Measurements from ENCODE around the gene TSG101. TPM values are rescaled to one million over a fixed set of nuclear protein-coding genes. Genes with fewer than 3 reads are reported as not detected.

TSG101 gene
- total RNA-seq, 2 donors from 2014 or later: 56.3 to 67.4 TPM

GRCh38 chr11:18522388-18522787 is 4.4 kb downstream of the TSG101 start:
- H3K27ac ChIP-seq (ENCODE audit: low read depth, low read length): no peak overlapping the region
- H3K27ac Mint-ChIP-seq: peak overlapping the region; percentile 18
- H3K4me3 Mint-ChIP-seq: no peak overlapping the region

GRCh38 chr11:18521122-18521521 is 5.6 kb downstream of the TSG101 start:
- Histone ChIP-seq H3K27me3 (ENCODE audit: control insufficient read depth, insufficient read depth, low read length, poor library complexity, severe bottlenecking) (no peaks in the 10 kb centered on the region), H3K9ac (ENCODE audit: extremely low read depth, low read length, poor library complexity, severe bottlenecking) (no peak overlapping the region), H3K4me1 (ENCODE audit: control insufficient read depth, insufficient read depth, low read length) (no peaks in the 10 kb centered on the region), H3K9me3 (ENCODE audit: control insufficient read depth, low read length) (no peaks in the 10 kb centered on the region), H3K27ac (ENCODE audit: low read depth, low read length) (no peak overlapping the region), H3K36me3 (ENCODE audit: control insufficient read depth, insufficient read depth, low read length) (peaks cover 23% of the 10 kb centered on the region), H3K4me3 (ENCODE audit: low read length) (no peak overlapping the region)
- no peaks in the 10 kb centered on the region for H3K27me3 Mint-ChIP-seq (ENCODE audit: insufficient read depth)
- no peak for DNase-seq
- no peaks in the 10 kb centered on the region for H3K9me3 Mint-ChIP-seq
- no peak overlapping the region for H3K27ac Mint-ChIP-seq
- peaks cover 30% of the 10 kb centered on the region for H3K36me3 Mint-ChIP-seq (ENCODE audit: low read depth)
- TF ChIP-seq CTCF (conservative IDR thresholded peaks at IDR 0.05): no peak
- WGBS, 2 experiments (ENCODE audit: insufficient coverage in 1 of 2, insufficient read length in 1 of 2): 98 to 100% methylated on average over 3 of the region's 3 CpGs
- H3K4me1 Mint-ChIP-seq: peaks cover 4% of the 10 kb centered on the region
- H3K4me3 Mint-ChIP-seq: no peak overlapping the region

More at GRCh38 chr11:18522388-18522787, 4.4 kb downstream of the TSG101 start:
- H3K27me3 ChIP-seq (ENCODE audit: control insufficient read depth, insufficient read depth, low read length, poor library complexity, severe bottlenecking): no peaks in the 10 kb centered on the region
- no peak overlapping the region for H3K4me3 ChIP-seq (ENCODE audit: low read length)
- TF ChIP-seq CTCF (conservative IDR thresholded peaks at IDR 0.05): peak; percentile 60
- DNase-seq: peak; percentile 45
- H3K9me3 ChIP-seq (ENCODE audit: control insufficient read depth, low read length): no peaks in the 10 kb centered on the region
- 86 to 87% methylated on average over 4 of the region's 4 CpGs for WGBS, 2 experiments (ENCODE audit: insufficient coverage in 1 of 2, insufficient read length in 1 of 2)
- no peaks in the 10 kb centered on the region for H3K4me1 ChIP-seq (ENCODE audit: control insufficient read depth, insufficient read depth, low read length)
- Mint-ChIP-seq H3K4me1 (peaks cover 8% of the 10 kb centered on the region), H3K9me3 (no peaks in the 10 kb centered on the region), H3K36me3 (ENCODE audit: low read depth) (peaks cover 27% of the 10 kb centered on the region), H3K27me3 (ENCODE audit: insufficient read depth) (no peaks in the 10 kb centered on the region)
- H3K9ac ChIP-seq (ENCODE audit: extremely low read depth, low read length, poor library complexity, severe bottlenecking): no peak overlapping the region
- peaks cover 20% of the 10 kb centered on the region for H3K36me3 ChIP-seq (ENCODE audit: control insufficient read depth, insufficient read depth, low read length)

DNA sequence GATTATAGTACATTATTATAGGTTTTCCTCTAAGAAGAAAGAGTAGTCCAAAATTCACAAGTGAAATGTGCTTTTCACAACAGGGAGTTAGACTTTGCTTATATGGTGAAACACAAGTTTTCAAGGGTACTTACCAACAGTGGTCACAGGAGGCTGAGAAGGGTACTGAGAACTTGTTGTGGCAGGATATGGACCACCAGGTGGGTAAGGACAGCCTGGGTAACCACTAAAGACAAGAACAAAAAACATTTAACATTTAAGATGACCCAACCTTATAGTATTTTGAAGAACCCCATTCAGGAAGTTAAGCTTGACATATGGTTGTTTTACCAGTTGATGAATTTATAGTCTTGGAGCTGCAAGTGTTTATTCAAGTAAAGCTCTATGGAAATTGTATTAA is 24.4 kb downstream of the TSG101 start:
- H3K4me3 Mint-ChIP-seq: no peak overlapping the region
- no peak for DNase-seq

More for the DNA sequence above, 24.4 kb downstream of the TSG101 start:
- no peaks in the 10 kb centered on the region for H3K4me1 ChIP-seq (ENCODE audit: control insufficient read depth, insufficient read depth, low read length)
- H3K27me3 Mint-ChIP-seq (ENCODE audit: insufficient read depth): no peaks in the 10 kb centered on the region
- peaks cover 72% of the 10 kb centered on the region for H3K36me3 Mint-ChIP-seq (ENCODE audit: low read depth)
- H3K27ac ChIP-seq (ENCODE audit: low read depth, low read length): no peak overlapping the region
- no peak overlapping the region for H3K4me3 ChIP-seq (ENCODE audit: low read length)
- no peaks in the 10 kb centered on the region for H3K9me3 Mint-ChIP-seq
- no peak overlapping the region for H3K9ac ChIP-seq (ENCODE audit: extremely low read depth, low read length, poor library complexity, severe bottlenecking)
- H3K9me3 ChIP-seq (ENCODE audit: control insufficient read depth, low read length): no peaks in the 10 kb centered on the region
- TF ChIP-seq CTCF (conservative IDR thresholded peaks at IDR 0.05): no peak
- no peaks in the 10 kb centered on the region for H3K27me3 ChIP-seq (ENCODE audit: control insufficient read depth, insufficient read depth, low read length, poor library complexity, severe bottlenecking)
- H3K27ac Mint-ChIP-seq: no peak overlapping the region
- peaks cover 82% of the 10 kb centered on the region for H3K36me3 ChIP-seq (ENCODE audit: control insufficient read depth, insufficient read depth, low read length)
- H3K4me1 Mint-ChIP-seq: no peaks in the 10 kb centered on the region

Data from endodermal cell (in vitro differentiated cells).